A204.1 (cell line): ENCODE measurements around the gene ATP5PB.

Experiments used
- FAIRE-seq: peaks from 2 replicates; lab custom pipeline; 2012; peaks lifted over from hg19 to GRCh38; lab: Jason Lieb, UNC

Gene ATP5PB

GRCh38 chr1:111507411-111508201 is 58.3 kb downstream of the ATP5PB start:
- no peak for FAIRE-seq

GRCh38 chr1:111509997-111510375 is 60.7 kb downstream of the ATP5PB start:
- FAIRE-seq: no peak

GRCh38 chr1:111511370-111511769 is 62.1 kb downstream of the ATP5PB start:
- FAIRE-seq: no peak
